Renal pelvis (tissue), 4 donors: ENCODE results near the gene OSBPL3. TPM values are rescaled to one million over a fixed set of nuclear protein-coding genes. Genes with fewer than 3 reads are reported as not detected.

Experiments used
- DNase-seq: peaks from one replicate; pipeline ENCODE4 v3.0.0-alpha.2; 2013
- polyA plus RNA-seq, 3 donors: library from polyadenylated mRNA; unstranded; fragments of 120-200 nt; gene quantifications; one replicate each; pipeline ENCODE4 v1.2.1, GENCODE V29; 2013; ENCODE audit not compliant: insufficient read length in 3 of 3

The OSBPL3 gene
- polyA plus RNA-seq, 3 donors = 17.7 to 26.9 (median 23.5) TPM

GRCh38 chr7:24830440-24831050 is 149.4 kb downstream of the OSBPL3 start:
- DNase-seq = no peak

GRCh38 chr7:24829787-24830186 is 150.2 kb downstream of the OSBPL3 start:
- DNase-seq = no peak

GRCh38 chr7:24828891-24829661 is 150.9 kb downstream of the OSBPL3 start:
- no peak for DNase-seq

- DNase-seq = no peak
Measured at GRCh38 chr7:24827589-24827988, 152.4 kb downstream of the OSBPL3 start.

GRCh38 chr7:24827027-24827426 is 153.0 kb downstream of the OSBPL3 start:
- no peak for DNase-seq

GRCh38 chr7:24826662-24827020 is 153.3 kb downstream of the OSBPL3 start:
- DNase-seq = no peak

- no peak for DNase-seq
Measured at GRCh38 chr7:24825931-24826661, 153.9 kb downstream of the OSBPL3 start.

- DNase-seq = no peak
Measured at GRCh38 chr7:24825381-24825794, 154.6 kb downstream of the OSBPL3 start.

- no peak for DNase-seq
Measured at GRCh38 chr7:24824896-24825295, 155.1 kb downstream of the OSBPL3 start.

- DNase-seq = no peak
Measured at GRCh38 chr7:24824400-24824799, 155.6 kb downstream of the OSBPL3 start.

GRCh38 chr7:24821754-24822054 is 158.3 kb downstream of the OSBPL3 start:
- no peak for DNase-seq

GRCh38 chr7:24821045-24821753 is 158.8 kb downstream of the OSBPL3 start:
- no peak for DNase-seq

- no peak for DNase-seq
Measured at GRCh38 chr7:24820730-24821044, 159.3 kb downstream of the OSBPL3 start.

GRCh38 chr7:24819916-24820689 is 159.9 kb downstream of the OSBPL3 start:
- peak; percentile 83 for DNase-seq

- DNase-seq = no peak
Measured at GRCh38 chr7:24817339-24817738, 162.6 kb downstream of the OSBPL3 start.

- no peak for DNase-seq
Measured at GRCh38 chr7:24816868-24817267, 163.1 kb downstream of the OSBPL3 start.

GRCh38 chr7:24812305-24812945 is 167.6 kb downstream of the OSBPL3 start:
- DNase-seq = peak; percentile 44

- no peak for DNase-seq
Measured at GRCh38 chr7:24808518-24808917, 171.5 kb downstream of the OSBPL3 start.

- DNase-seq = no peak
Measured at GRCh38 chr7:24802300-24802699, 177.7 kb downstream of the OSBPL3 start.

- DNase-seq = no peak
Measured at GRCh38 chr7:24801883-24802282, 178.1 kb downstream of the OSBPL3 start.

GRCh38 chr7:24800667-24801066 is 179.3 kb downstream of the OSBPL3 start:
- DNase-seq = no peak
